A549 (cell line): Measurements from ENCODE around the gene PRR19. TPM values are rescaled to one million over a fixed set of nuclear protein-coding genes. Genes with fewer than 3 reads are reported as not detected.

Experiments used
- ATAC-seq, 2 experiments: fragments of 200-7000 bp in 1 of 2; fragments of >200 bp in 1 of 2; cut with Nextera tagmentation in 1 of 2; cut with Tn5 transposase in 1 of 2; 3 replicates each; pipeline versions ENCODE4 v1.8.0 to v1.9.1; 2018 to 2020; ENCODE audit warnings: mild to moderate bottlenecking in 1 of 2, moderate library complexity in 1 of 2
- CTCF ChIA-PET: fragments of 300-600 bp; sonication (Branson Sonifier 250); formaldehyde crosslinking; extraction: SDS; loops from one replicate; lab custom pipeline; 2021; ENCODE audit warnings: antibody characterized with exemption, inconsistent platforms; lab: Yijun Ruan, JAX
- POLR2A ChIA-PET: fragments of 350-600 bp; formaldehyde crosslinking; extraction: SDS; loops from one replicate; lab custom pipeline; 2021; ENCODE audit warnings: antibody characterized with exemption, inconsistent platforms; lab: Yijun Ruan, JAX
- DNase-seq, 2 experiments: peaks; one replicate each; pipeline versions ENCODE4 v3.0.0 to v3.0.0-alpha.2; 2011 to 2016; ENCODE audit warnings: low read depth in 1 of 2, low spot score in 1 of 2
- FAIRE-seq: peaks from 2 replicates; lab custom pipeline; 2011; peaks lifted over from hg19 to GRCh38; lab: Jason Lieb, UNC
- H3K27ac ChIP-seq, 2 experiments: fragments of >200 bp; sonication (Bioruptor Twin); formaldehyde crosslinking; 3 replicates each; pipeline ENCODE4 v1.5.1; 2016 to 2017
- H3K4me1 ChIP-seq: fragments of >200 bp; sonication (Bioruptor Twin); formaldehyde crosslinking; 3 replicates; pipeline ENCODE4 v1.6.1; 2016
- H3K4me2 ChIP-seq: fragments of >200 bp; sonication (Bioruptor Twin); formaldehyde crosslinking; 3 replicates; pipeline ENCODE4 v1.6.1; 2016
- H3K4me3 ChIP-seq: fragments of >200 bp; sonication (Bioruptor Twin); formaldehyde crosslinking; 3 replicates; pipeline ENCODE4 v1.5.1; 2016
- H3K9me3 ChIP-seq: fragments of >200 bp; sonication (Bioruptor Twin); formaldehyde crosslinking; 3 replicates; pipeline ENCODE4 v1.6.1; 2016
- CHD4 ChIP-seq: fragments of 200-600 bp; sonication (generic); IDR thresholded peaks from 2 replicates; pipeline ENCODE4 v1.6.1; 2016; ENCODE audit warnings: antibody characterized with exemption, mild to moderate bottlenecking, borderline replicate concordance
- CTCF ChIP-seq: fragments of >200 bp; sonication (Bioruptor Twin); formaldehyde crosslinking; IDR thresholded peaks from 3 replicates; pipeline ENCODE4 v1.5.1; 2016
- EHF ChIP-seq: fragments of 250-450 bp; sonication (Bioruptor Pico); IDR thresholded peaks from 2 replicates; pipeline ENCODE4 v1.5.0; 2020; ENCODE audit warnings: mild to moderate bottlenecking
- FOXS1 ChIP-seq: fragments of 250-450 bp; sonication (Bioruptor Pico); IDR thresholded peaks from 2 replicates; pipeline ENCODE4 v1.5.0; 2020; ENCODE audit warnings: mild to moderate bottlenecking, moderate library complexity
- GATA3 ChIP-seq: IDR thresholded peaks from 2 replicates; pipeline ENCODE4 v1.6.1; 2012; ENCODE audit warnings: borderline replicate concordance
- HDAC2 ChIP-seq: fragments of 200-600 bp; sonication (generic); IDR thresholded peaks from 2 replicates; pipeline ENCODE4 v1.6.1; 2016
- HOXB13 ChIP-seq: fragments of 250-450 bp; sonication (Bioruptor Pico); IDR thresholded peaks from 2 replicates; pipeline ENCODE4 v1.5.0; 2020; ENCODE audit warnings: low read depth, mild to moderate bottlenecking, moderate library complexity
- JUN ChIP-seq, 2 experiments: fragments of >200 bp; sonication (Bioruptor Twin); formaldehyde crosslinking; IDR thresholded peaks; 2 replicates in 1 of 2; 3 replicates in 1 of 2; pipeline ENCODE4 v1.6.1; 2016 to 2017
- JUNB ChIP-seq: fragments of >200 bp; sonication (Bioruptor Twin); formaldehyde crosslinking; IDR thresholded peaks from 2 replicates; pipeline ENCODE4 v1.6.1; 2016
- KDM1A ChIP-seq: fragments of 200-600 bp; sonication (generic); IDR thresholded peaks from 2 replicates; pipeline ENCODE4 v1.6.1; 2016; ENCODE audit warnings: low read depth, mild to moderate bottlenecking
- PBX3 ChIP-seq: IDR thresholded peaks from 2 replicates; pipeline ENCODE4 v1.6.1; 2012
- POLR2AphosphoS2 ChIP-seq: conservative IDR thresholded peaks from 2 replicates; pipeline ENCODE4 v1.6.1; 2012; ENCODE audit warnings: low read length, improper control_type of control experiment, inconsistent platforms
- REST ChIP-seq: fragments of 200-600 bp; sonication (generic); IDR thresholded peaks from 2 replicates; pipeline ENCODE4 v1.6.1; 2016; ENCODE audit warnings: antibody characterized with exemption, mild to moderate bottlenecking, moderate library complexity
- RNF2 ChIP-seq: fragments of 200-600 bp; sonication (generic); IDR thresholded peaks from 2 replicates; pipeline ENCODE4 v1.6.1; 2016; ENCODE audit warnings: low read depth, mild to moderate bottlenecking, antibody characterized with exemption, moderate library complexity, borderline replicate concordance
- SREBF2 ChIP-seq: fragments of 450-650 bp; IDR thresholded peaks from 2 replicates; pipeline ENCODE4 v1.6.1; 2014; ENCODE audit warnings: mild to moderate bottlenecking, moderate library complexity
- ZC3H11A ChIP-seq: fragments of 450-650 bp; IDR thresholded peaks from 2 replicates; pipeline ENCODE4 v1.6.1; 2014; ENCODE audit warnings: antibody characterized with exemption, mild to moderate bottlenecking
- ZFP36 ChIP-seq: fragments of 450-650 bp; IDR thresholded peaks from 2 replicates; pipeline ENCODE4 v1.6.1; 2014; ENCODE audit warnings: borderline replicate concordance; ENCODE audit not compliant: partially characterized antibody
- WGBS: methylation state at CpG from one replicate; pipeline ENCODE4 v1.1.6; 2017; ENCODE audit errors: missing lambda C conversion rate; 5-methylcytosine and 5-hydroxymethylcytosine counted together
- polyA plus RNA-seq, 4 experiments: library from polyadenylated mRNA; depleted of rRNA in 3 of 4; stranded (reverse); fragments of >200 nt; fragmentation: RNase III in 1 of 4; extraction: RNeasy Plus Mini Kit Qiagen cat#74134 plus additional on column Dnase treatment in 1 of 4; gene quantifications; 2 replicates in 3 of 4; 3 replicates in 1 of 4; pipeline ENCODE4 v1.2.3, GENCODE V29; 2011 to 2017
- TF ChIP-seq, protein P1 (sequence below): fragments of 250-450 bp; sonication (Bioruptor Pico); IDR thresholded peaks from 2 replicates; pipeline ENCODE4 v1.5.0; 2020; ENCODE audit warnings: low read depth, mild to moderate bottlenecking, moderate library complexity
- TF ChIP-seq, protein P2 (sequence below): fragments of >200 bp; sonication (Bioruptor Twin); formaldehyde crosslinking; IDR thresholded peaks from 2 replicates; pipeline ENCODE4 v1.6.1; 2016

Gene PRR19
- polyA plus RNA-seq, 2 of the 4 experiments (the other 2 are of a cell fraction) = 1.1 to 4.5 TPM

DNA sequence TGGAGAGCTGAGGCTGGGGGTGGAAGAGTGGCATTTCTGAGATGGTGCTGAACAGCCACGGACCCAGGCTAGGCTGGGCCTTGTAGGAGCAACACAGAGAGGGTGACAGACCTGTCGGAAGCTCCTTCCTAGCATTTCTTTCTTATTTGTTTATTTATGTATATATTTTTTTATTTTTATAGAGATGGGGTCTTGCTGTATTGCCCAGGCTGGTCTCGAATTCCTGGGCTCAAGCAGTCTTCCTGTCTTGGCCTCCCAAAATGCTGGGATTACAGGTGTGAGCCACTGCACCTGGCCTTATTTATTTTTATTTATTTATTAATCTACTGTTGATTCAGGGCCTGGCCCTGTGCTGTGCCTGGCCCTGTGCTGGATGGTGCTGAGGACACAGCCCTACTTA lies 26.4 kb upstream of the PRR19 start (continued):
- no peak for TF ChIP-seq SREBF2
- TF ChIP-seq JUNB = no peak
- no peak for TF ChIP-seq ZC3H11A
- no peak for TF ChIP-seq FOXS1 (CRISPR knock-in tag)

GRCh38 chr19:42276284-42276683 lies 25.6 kb upstream of the PRR19 start:
- DNase-seq (no peak), FAIRE-seq (peak; percentile 23), ATAC-seq (no peak)
- ChIA-PET CTCF (interaction anchor here (1.2 to 14.6 kb wide), 4 partner anchors 9 to 143 kb away, joined by 5 to 373 read pairs (median 114); partner anchors contain the start of gene GSK3A), POLR2A (no interaction called here)
- no peaks in the 10 kb centered on the region for H3K9me3 ChIP-seq
- no peak overlapping the region for H3K27ac ChIP-seq
- no peak overlapping the region for H3K4me3 ChIP-seq
- TF ChIP-seq RNF2 (no peak), GATA3 (no peak), PBX3 (no peak), HDAC2 (no peak), EHF (CRISPR knock-in tag) (no peak), ZC3H11A (no peak), FOXS1 (CRISPR knock-in tag) (no peak)
- H3K4me1 ChIP-seq = peaks cover 29% of the 10 kb centered on the region
- no peak overlapping the region for H3K4me2 ChIP-seq
- WGBS = 85% methylated on average over 3 of the region's 3 CpGs

DNA sequence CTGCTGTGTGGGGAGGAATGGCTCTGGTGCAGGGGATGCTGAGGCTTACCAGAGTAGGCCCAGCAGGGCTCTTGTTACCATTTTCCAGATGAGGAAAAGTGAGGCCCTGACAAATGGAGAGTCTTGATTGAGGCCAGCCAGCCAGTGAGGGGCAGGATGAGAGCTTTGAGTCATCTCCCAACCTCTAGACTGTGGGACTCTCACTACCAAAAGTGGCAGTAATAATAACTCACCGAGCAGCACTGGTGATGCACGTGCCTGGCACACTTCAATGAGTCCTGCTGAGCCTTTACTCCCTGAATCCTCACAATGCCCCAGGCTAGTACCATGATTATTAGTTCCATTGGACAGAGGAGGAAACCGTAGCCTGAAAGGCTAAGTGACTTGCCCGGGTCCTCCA lies 25.1 kb upstream of the PRR19 start:
- ChIA-PET POLR2A (no interaction called here), CTCF (interaction anchor here (1.2 to 14.6 kb wide), 5 partner anchors 9 to 144 kb away, joined by 5 to 373 read pairs (median 34); partner anchors contain the start of genes ERF and GSK3A)
- H3K4me2 ChIP-seq = no peak overlapping the region
- H3K9me3 ChIP-seq = no peaks in the 10 kb centered on the region
- ATAC-seq = no peak
- no peak for TF ChIP-seq JUN (IDR thresholded peaks at IDR 0.05)
- TF ChIP-seq HOXB13 (CRISPR knock-in tag) = no peak
- TF ChIP-seq, protein P1, sequence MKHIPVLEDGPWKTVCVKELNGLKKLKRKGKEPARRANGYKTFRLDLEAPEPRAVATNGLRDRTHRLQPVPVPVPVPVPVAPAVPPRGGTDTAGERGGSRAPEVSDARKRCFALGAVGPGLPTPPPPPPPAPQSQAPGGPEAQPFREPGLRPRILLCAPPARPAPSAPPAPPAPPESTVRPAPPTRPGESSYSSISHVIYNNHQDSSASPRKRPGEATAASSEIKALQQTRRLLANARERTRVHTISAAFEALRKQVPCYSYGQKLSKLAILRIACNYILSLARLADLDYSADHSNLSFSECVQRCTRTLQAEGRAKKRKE (CRISPR knock-in tag) = no peak
- no peak for TF ChIP-seq KDM1A
- TF ChIP-seq CTCF = no peak
- no peak for TF ChIP-seq CHD4
- no peak for TF ChIP-seq POLR2AphosphoS2
- no peak for TF ChIP-seq FOXS1 (CRISPR knock-in tag)
- no peak for TF ChIP-seq ZFP36
- TF ChIP-seq, protein P2, sequence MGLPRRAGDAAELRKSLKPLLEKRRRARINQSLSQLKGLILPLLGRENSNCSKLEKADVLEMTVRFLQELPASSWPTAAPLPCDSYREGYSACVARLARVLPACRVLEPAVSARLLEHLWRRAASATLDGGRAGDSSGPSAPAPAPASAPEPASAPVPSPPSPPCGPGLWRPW = no peak
- no peak for TF ChIP-seq REST
- TF ChIP-seq, all 56 proteins: peak for 0
- 82% methylated on average over 4 of the region's 4 CpGs for WGBS
- no peak overlapping the region for H3K27ac ChIP-seq
- H3K4me3 ChIP-seq = no peak overlapping the region
- H3K4me1 ChIP-seq = peaks cover 32% of the 10 kb centered on the region
- DNase-seq = no peak
- FAIRE-seq = peak; percentile 18
